ENCODE results near the gene XIAP.
A peak's percentile ranks its signal among the peaks of the same experiment; 100 is the strongest.
"Not testable (repeated sequence)": the region's sequence is repeated elsewhere in the genome, so short reads cannot be mapped to it uniquely, and the experiment has no call there.

XIAP gene

GRCh38 chrX:123859846-123860838 lies at the start of gene XIAP:
Gene XIAP, plus strand, starts transcription at chrX:123860053. Its CDS starts 25,610 bp downstream, at chrX:123885663.
- H3K4me3 ChIP-seq (ENCODE audit: low read depth, low read length) = peak within 1 kb of the TSS; percentile 72

DNA sequence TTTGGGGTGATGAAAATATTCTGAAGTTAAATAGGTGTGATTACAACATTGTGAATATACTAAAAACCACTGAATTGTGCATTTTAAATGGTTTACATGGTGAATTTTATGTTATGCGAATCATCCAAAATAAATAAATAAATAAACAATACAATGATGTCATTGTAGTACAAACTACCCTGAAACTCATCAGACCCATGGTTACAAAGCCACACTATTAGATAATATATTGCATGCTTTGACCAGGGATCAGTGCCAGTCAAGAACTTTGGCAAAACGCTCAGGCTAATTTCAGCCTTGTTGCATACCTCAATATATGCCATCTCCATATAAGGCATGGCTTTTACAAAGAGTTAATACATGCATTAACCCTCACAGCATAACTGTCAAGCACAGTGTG lies 45.5 kb upstream of the XIAP start:
- no peak overlapping the region for H3K4me3 ChIP-seq (ENCODE audit: low read depth, low read length)
- TF ChIP-seq CTCF (IDR thresholded peaks at IDR 0.05; ENCODE audit: borderline replicate concordance, insufficient read depth, low read depth, low read length) = no peak

More at GRCh38 chrX:123859846-123860838, at the start of gene XIAP:
- no peak for TF ChIP-seq CTCF (IDR thresholded peaks at IDR 0.05; ENCODE audit: borderline replicate concordance, insufficient read depth, low read depth, low read length)

DNA sequence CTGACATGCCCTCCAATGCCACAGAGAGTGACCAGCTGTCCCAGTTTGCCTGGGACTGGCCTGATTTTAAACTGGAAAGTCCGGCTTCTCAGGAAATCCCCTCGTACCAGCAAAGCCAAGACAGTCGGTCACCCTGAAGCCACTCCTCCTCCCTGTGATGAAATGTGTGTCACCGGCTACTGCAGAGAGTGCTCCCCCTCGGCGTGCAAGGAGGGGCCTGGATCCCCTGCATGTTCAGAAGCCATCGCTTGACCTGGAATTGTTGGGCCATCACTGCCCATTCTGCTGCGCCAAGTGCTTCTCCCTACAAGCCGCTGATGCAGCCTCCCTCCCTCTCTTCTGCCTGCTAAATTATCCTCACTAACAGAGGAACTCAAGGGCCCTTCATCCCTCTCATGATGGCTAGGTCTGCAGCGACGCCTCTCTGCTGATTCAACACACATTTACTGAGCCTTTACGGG lies 44.9 kb upstream of the XIAP start:
- H3K4me3 ChIP-seq (ENCODE audit: low read depth, low read length) = not testable (repeated sequence)

- no peak for TF ChIP-seq CTCF (IDR thresholded peaks at IDR 0.05; ENCODE audit: borderline replicate concordance, insufficient read depth, low read depth, low read length)
- H3K4me3 ChIP-seq (ENCODE audit: low read depth, low read length) = no peak overlapping the region
Measured at GRCh38 chrX:123817288-123817894, 42.5 kb upstream of the XIAP start.

DNA sequence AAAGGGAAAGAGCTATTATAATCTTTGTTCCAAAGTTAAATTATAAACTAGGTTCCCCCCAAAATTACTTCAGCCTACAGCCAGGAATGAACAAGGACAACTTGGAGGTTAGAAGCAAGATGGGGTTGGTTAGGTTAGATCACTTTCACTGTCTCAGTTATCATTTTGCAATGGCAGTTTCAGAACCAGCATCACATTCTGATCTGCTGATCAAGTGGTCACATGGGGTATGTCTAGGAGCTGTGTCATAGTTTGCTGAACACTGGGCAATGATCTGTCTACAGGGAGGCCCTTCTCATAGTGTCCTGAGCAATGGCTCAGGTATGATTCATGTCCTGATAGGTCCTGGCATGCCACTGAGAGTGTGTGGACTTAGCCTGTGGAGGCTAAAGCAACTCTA lies 41.6 kb upstream of the XIAP start:
- no peak overlapping the region for H3K4me3 ChIP-seq (ENCODE audit: low read depth, low read length)
- TF ChIP-seq CTCF (IDR thresholded peaks at IDR 0.05; ENCODE audit: borderline replicate concordance, insufficient read depth, low read depth, low read length) = no peak

DNA sequence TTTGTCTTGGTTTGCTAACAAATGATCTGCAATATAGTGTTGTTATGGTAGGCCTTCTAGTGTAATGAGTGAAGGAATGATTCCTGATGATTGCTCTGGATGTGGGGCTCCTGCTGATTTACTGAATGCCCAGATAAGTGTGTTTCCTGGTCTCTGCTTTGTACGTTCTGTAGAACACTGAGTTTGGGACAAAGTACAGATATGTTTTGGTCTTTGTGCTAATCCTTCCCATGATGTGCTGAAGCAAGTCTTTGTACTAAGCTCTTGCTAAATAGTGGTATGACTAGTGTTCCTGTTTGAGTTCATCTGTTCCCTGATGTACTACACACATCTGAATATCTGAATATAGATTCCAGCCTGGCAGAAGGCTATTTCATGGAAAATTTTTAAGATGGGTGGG lies 36.9 kb upstream of the XIAP start:
- no peak overlapping the region for H3K4me3 ChIP-seq (ENCODE audit: low read depth, low read length)
- TF ChIP-seq CTCF (IDR thresholded peaks at IDR 0.05; ENCODE audit: borderline replicate concordance, insufficient read depth, low read depth, low read length) = no peak

DNA sequence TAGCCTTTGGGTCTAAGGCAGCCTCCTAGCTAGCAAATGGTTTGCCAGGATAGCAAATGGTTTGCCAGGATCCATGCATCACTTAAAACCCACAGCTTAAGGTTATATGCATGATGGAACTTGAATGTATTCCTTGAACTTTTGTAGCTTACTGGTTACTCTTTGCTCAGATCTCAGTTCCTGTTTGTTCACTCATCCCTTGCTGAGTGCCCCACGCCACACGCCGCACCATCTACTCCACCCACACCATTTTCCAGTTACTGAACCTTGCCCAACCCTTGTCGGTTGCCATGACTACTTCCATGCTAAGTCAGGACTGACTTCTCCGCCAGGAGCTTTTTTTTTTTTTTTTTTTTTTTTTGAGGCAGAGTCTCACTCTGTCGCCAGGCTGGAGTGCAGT lies 29.5 kb upstream of the XIAP start:
- H3K4me3 ChIP-seq (ENCODE audit: low read depth, low read length) = no peak overlapping the region
- TF ChIP-seq CTCF (IDR thresholded peaks at IDR 0.05; ENCODE audit: borderline replicate concordance, insufficient read depth, low read depth, low read length) = no peak
